ENCODE results near the gene ZNF283.

The ZNF283 gene

GRCh38 chr19:43798546-43799409, 28.3 kb upstream of the ZNF283 start:
- H3K9me3 ChIP-seq (ENCODE audit: control insufficient read depth, insufficient read depth, low read depth, low read length) = no peaks in the 10 kb centered on the region; the same call in 1 of the 2 replicates
- H3K36me3 ChIP-seq (ENCODE audit: control insufficient read depth in 2 of 2, insufficient read depth in 1 of 2, low read length in 2 of 2) = no peaks in the 10 kb centered on the region
- H3K27ac ChIP-seq (ENCODE audit: extremely low read depth, low read depth, low read length) = no peak overlapping the region
- POLR2A ChIA-PET = interaction anchor here (0.6 to 1.1 kb wide), 2 partner anchors 34 to 137 kb away, joined by 3 read pairs; partner anchors contain the start of gene ZNF45
- CTCF ChIA-PET = interaction anchor here (0.6 to 1.6 kb wide), 6 partner anchors 11 to 270 kb away, joined by 3 to 5 read pairs (median 4); partner anchors contain the start of gene KCNN4
- peak overlapping the region; percentile 15 for H3K4me3 ChIP-seq (ENCODE audit: low read depth, low read length)
- H3K4me1 ChIP-seq (ENCODE audit: control insufficient read depth, insufficient read depth, low read length) = peaks cover 8% of the 10 kb centered on the region; the same call in 1 of the 2 replicates
- TF ChIP-seq GLI2 (tag by site-specific recombination; IDR thresholded peaks at IDR 0.05; ENCODE audit: borderline replicate concordance, low read depth) = no peak
- TF ChIP-seq ZBTB48 (tag by site-specific recombination; IDR thresholded peaks at IDR 0.05) = peak; percentile 78
- no peak for TF ChIP-seq MEIS1 (CRISPR knock-in tag; IDR thresholded peaks at IDR 0.05; ENCODE audit: borderline replicate concordance)
- TF ChIP-seq ZNF843 (tag by site-specific recombination; IDR thresholded peaks at IDR 0.05) = peak; percentile 85
- TF ChIP-seq PRDM4 (tag by site-specific recombination; IDR thresholded peaks at IDR 0.05) = peak; percentile 6
- TF ChIP-seq KLF16 (tag by site-specific recombination; IDR thresholded peaks at IDR 0.05) = peak; percentile 95
- TF ChIP-seq ZNF214 (tag by site-specific recombination; IDR thresholded peaks at IDR 0.05; ENCODE audit: borderline replicate concordance) = no peak
- peak; percentile 86; the same call in 1 of the 2 replicates for TF ChIP-seq ZNF148 (tag by site-specific recombination; IDR thresholded peaks at IDR 0.05; ENCODE audit: borderline replicate concordance)
- TF ChIP-seq ZNF404 (tag by site-specific recombination; IDR thresholded peaks at IDR 0.05) = no peak
- TF ChIP-seq ZNF280D (tag by site-specific recombination; IDR thresholded peaks at IDR 0.05) = peak; percentile 98
- TF ChIP-seq ZNF624 (tag by site-specific recombination; IDR thresholded peaks at IDR 0.05) = no peak
- no peak for TF ChIP-seq ZNF654 (tag by site-specific recombination; IDR thresholded peaks at IDR 0.05; ENCODE audit: low read depth)
- peak; percentile 75; the same call in 1 of the 2 replicates for TF ChIP-seq BCL11A (tag by site-specific recombination; IDR thresholded peaks at IDR 0.05; ENCODE audit: low read depth)
- no peak for TF ChIP-seq ZNF221 (tag by site-specific recombination; IDR thresholded peaks at IDR 0.05; ENCODE audit: borderline replicate concordance)
- no peak for TF ChIP-seq ZNF292 (tag by site-specific recombination; IDR thresholded peaks at IDR 0.05; ENCODE audit: borderline replicate concordance, low read depth)
- TF ChIP-seq ZNF561 (tag by site-specific recombination; IDR thresholded peaks at IDR 0.05; ENCODE audit: borderline replicate concordance) = peak; percentile 96
- TF ChIP-seq REST (tag by site-specific recombination; IDR thresholded peaks at IDR 0.05) = peak; percentile 68; the same call in 1 of the 2 replicates
- no peak for TF ChIP-seq ZNF302 (tag by site-specific recombination; IDR thresholded peaks at IDR 0.05; ENCODE audit: low read depth)
- TF ChIP-seq ZNF791 (tag by site-specific recombination; IDR thresholded peaks at IDR 0.05) = no peak
- no peak; the same call in 1 of the 2 replicates for TF ChIP-seq ZBTB21 (tag by site-specific recombination; IDR thresholded peaks at IDR 0.05)
- 0 out of 2 replicates have a peak, but pooled peaks have one; percentile 3 for TF ChIP-seq ZNF837 (tag by site-specific recombination; IDR thresholded peaks at IDR 0.05)
- TF ChIP-seq ZNF426 (tag by site-specific recombination; IDR thresholded peaks at IDR 0.05) = no peak
- no peak for TF ChIP-seq ZNF571 (tag by site-specific recombination; IDR thresholded peaks at IDR 0.05)
- peak; percentile 100 for TF ChIP-seq ZNF366 (tag by site-specific recombination; conservative IDR thresholded peaks at IDR 0.05)

All from HEK293 (cell line).